Peyer's patch (tissue), 4 donors: Measurements from ENCODE around the gene MEIOC.

Experiments
- POLR2A ChIP-seq, 2 donors: fragments of 450-650 bp; IDR thresholded peaks; one replicate each; pipeline ENCODE4 v1.5.1; 2017; ENCODE audit warnings: antibody characterized with exemption in 2 of 2, mild to moderate bottlenecking in 2 of 2, moderate library complexity in 2 of 2
- TF ChIP-seq, protein P1 (sequence below), 6 experiments: fragments of 450-650 bp in 4 of 6; fragments of 200-600 bp in 2 of 6; sonication (generic) in 1 of 6; IDR thresholded peaks; one replicate each; pipeline ENCODE4 v1.5.1; 2017 to 2019; ENCODE audit warnings: antibody characterized with exemption in 6 of 6, mild to moderate bottlenecking in 3 of 6, moderate library complexity in 1 of 6

DNA sequence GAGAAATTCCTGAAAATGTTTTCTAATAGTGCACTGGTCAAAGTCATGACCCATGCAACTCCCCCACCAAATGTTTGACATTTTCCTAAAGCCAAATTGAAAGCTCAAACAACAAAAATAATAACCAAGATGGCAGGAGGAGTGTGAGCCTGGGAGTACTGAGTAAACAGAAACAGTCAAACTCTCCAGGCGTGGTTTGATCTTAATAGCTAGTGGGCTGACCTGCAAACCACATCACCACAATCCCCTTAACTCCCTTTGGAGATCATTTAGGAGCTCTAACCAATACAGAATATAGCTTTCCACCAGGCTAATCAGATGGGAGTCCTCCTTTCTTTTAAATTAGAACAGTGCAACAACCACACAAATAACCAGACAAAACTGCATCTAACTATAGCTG lies 19.2 kb upstream of the MEIOC start:
- TF ChIP-seq, protein P1, sequence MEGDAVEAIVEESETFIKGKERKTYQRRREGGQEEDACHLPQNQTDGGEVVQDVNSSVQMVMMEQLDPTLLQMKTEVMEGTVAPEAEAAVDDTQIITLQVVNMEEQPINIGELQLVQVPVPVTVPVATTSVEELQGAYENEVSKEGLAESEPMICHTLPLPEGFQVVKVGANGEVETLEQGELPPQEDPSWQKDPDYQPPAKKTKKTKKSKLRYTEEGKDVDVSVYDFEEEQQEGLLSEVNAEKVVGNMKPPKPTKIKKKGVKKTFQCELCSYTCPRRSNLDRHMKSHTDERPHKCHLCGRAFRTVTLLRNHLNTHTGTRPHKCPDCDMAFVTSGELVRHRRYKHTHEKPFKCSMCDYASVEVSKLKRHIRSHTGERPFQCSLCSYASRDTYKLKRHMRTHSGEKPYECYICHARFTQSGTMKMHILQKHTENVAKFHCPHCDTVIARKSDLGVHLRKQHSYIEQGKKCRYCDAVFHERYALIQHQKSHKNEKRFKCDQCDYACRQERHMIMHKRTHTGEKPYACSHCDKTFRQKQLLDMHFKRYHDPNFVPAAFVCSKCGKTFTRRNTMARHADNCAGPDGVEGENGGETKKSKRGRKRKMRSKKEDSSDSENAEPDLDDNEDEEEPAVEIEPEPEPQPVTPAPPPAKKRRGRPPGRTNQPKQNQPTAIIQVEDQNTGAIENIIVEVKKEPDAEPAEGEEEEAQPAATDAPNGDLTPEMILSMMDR (IDR thresholded peaks at IDR 0.05): no peak
- TF ChIP-seq POLR2A (IDR thresholded peaks at IDR 0.05): no peak
